ENCODE measurements around the gene SPDEF. TPM values are rescaled to one million over a fixed set of nuclear protein-coding genes. Genes with fewer than 3 reads are reported as not detected.

Gene SPDEF
- total and polyA plus RNA-seq, 8 donors: 0.24 to 1.2 (median 0.49) TPM

DNA sequence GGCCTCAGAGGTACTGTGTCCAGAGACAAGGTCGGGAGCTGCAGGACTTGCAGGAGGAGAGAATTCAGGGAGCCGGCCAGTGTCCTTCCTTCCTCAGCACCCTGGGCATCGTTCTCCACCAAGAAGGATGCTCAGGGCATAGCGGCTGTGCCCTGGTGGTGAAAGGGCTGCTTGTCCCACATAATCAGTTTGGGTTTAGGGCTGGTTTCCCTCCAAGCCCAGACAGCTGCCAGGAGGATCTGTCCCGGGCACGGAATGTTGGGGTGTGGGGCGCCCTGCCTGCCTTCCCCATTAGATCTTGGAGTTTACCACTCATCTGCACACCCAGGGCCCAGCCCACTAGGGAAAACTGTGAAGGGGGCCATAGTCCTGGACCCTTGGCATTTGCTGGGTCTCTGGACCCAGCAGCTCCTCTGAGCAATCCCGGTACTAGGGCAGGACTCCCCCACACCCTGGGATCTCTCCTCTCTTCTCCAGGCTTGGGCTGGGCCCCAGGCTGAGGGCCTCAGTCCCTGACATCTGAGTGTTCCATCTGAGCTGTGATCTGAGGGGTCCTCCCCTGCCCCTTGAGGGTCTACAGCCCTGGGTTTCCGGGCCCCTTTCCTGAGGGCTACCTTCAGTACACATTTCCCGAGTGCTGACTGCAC lies 18.6 kb upstream of the SPDEF start:
- DNase-seq (no peak), ATAC-seq (peak in 1 of 4 donors; percentile 8), FAIRE-seq (no peak)
- intact Hi-C loops (cut with DNase I): no loop called here
- no peak overlapping the region for H3K4me3 ChIP-seq
- no peak overlapping the region for H3K27ac ChIP-seq
- no peaks in the 10 kb centered on the region for H3K9me3 ChIP-seq
- TF ChIP-seq CTCF (IDR thresholded peaks at IDR 0.05): no peak
- 56 to 69% methylated on average over 10 of the region's 10 CpGs for WGBS, 2 donors
- H3K4me1 ChIP-seq: no peaks in the 10 kb centered on the region
- no peaks in the 10 kb centered on the region for H3K36me3 ChIP-seq
- no peaks in the 10 kb centered on the region for H3K27me3 ChIP-seq

GRCh38 chr6:34573567-34574183 lies 17.5 kb upstream of the SPDEF start:
- WGBS, 2 donors: 66 to 69% methylated on average over 8 of the region's 8 CpGs
- intact Hi-C loops (cut with DNase I): no loop called here
- no peaks in the 10 kb centered on the region for H3K4me1 ChIP-seq
- DNase-seq (peak in 1 of 6 donors; percentile 64), FAIRE-seq (no peak), ATAC-seq (no peak)
- H3K36me3 ChIP-seq: no peaks in the 10 kb centered on the region
- H3K4me3 ChIP-seq: no peak overlapping the region
- no peak overlapping the region for H3K27ac ChIP-seq
- H3K9me3 ChIP-seq: no peaks in the 10 kb centered on the region
- no peaks in the 10 kb centered on the region for H3K27me3 ChIP-seq
- TF ChIP-seq CTCF (IDR thresholded peaks at IDR 0.05): no peak

DNA sequence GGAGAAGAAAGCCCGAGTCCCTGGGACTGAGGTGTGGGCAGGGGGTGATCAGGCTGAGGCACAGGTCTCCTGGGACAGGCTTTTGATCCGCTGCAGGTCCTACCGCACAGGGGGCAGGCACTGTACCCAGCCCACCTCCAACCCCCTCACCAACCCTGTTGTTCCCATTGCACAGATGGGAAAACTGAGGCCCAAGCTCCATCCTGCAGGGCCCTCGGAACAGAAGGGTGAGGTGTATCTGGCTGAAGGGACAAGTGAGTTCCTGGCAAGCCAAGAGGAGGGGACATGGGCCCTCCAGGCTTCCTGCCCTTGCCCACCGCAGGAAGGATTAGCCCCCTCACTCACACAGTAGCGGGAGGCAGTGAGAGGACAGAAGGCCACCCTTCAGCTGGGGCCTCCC lies 16.5 kb upstream of the SPDEF start:
- H3K4me1 ChIP-seq: no peaks in the 10 kb centered on the region
- DNase-seq: peak in 1 of 6 donors; percentile 18
- no peak for ATAC-seq
- WGBS, 2 donors: 80 to 91% methylated on average over 6 of the region's 6 CpGs
- no peak for TF ChIP-seq CTCF (IDR thresholded peaks at IDR 0.05)
- H3K36me3 ChIP-seq: no peaks in the 10 kb centered on the region
- no peaks in the 10 kb centered on the region for H3K9me3 ChIP-seq
- H3K4me3 ChIP-seq: no peak overlapping the region
- no peak overlapping the region for H3K27ac ChIP-seq
- intact Hi-C loops (cut with DNase I): no loop called here
- no peaks in the 10 kb centered on the region for H3K27me3 ChIP-seq
- FAIRE-seq: no peak

DNA sequence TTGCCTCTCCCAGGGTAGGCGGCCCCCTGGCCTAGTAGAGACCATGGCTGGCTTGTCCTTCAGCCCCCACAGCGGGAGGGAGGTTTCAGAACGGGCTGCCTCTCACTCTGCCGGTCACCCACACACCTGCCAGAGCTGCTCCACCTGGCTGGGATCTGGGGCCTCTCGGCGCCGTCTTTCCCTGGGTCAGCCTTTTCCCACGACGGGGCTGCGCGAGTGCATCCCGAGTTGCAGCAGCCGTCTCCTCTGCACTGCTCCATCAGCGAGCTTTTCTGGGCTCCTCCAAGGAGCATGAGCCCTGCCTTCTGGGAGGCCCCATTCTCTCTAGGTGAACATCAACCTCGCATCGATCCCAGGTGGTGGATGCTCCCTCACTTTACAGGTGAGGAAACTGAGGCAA lies 15.9 kb upstream of the SPDEF start:
- no peak overlapping the region for H3K4me3 ChIP-seq
- WGBS, 2 donors: 49 to 52% methylated on average over 16 of the region's 16 CpGs
- TF ChIP-seq CTCF (IDR thresholded peaks at IDR 0.05): no peak

GRCh38 chr6:34571388-34571787 lies 15.3 kb upstream of the SPDEF start:
- intact Hi-C loops (cut with DNase I): no loop called here
- Histone ChIP-seq H3K9me3 (no peaks in the 10 kb centered on the region), H3K36me3 (no peaks in the 10 kb centered on the region), H3K4me3 (no peak overlapping the region), H3K4me1 (no peaks in the 10 kb centered on the region), H3K27ac (no peak overlapping the region), H3K27me3 (no peaks in the 10 kb centered on the region)
- DNase-seq (peak in 1 of 6 donors; percentile 28), ATAC-seq (no peak), FAIRE-seq (no peak)
- no peak for TF ChIP-seq CTCF (IDR thresholded peaks at IDR 0.05)
- 74 to 82% methylated on average over 8 to 9 of the region's 9 CpGs for WGBS, 2 donors

More for the DNA sequence above, 15.9 kb upstream of the SPDEF start:
- Histone ChIP-seq H3K4me1 (no peaks in the 10 kb centered on the region), H3K27ac (no peak overlapping the region), H3K9me3 (no peaks in the 10 kb centered on the region), H3K36me3 (no peaks in the 10 kb centered on the region), H3K27me3 (no peaks in the 10 kb centered on the region)
- intact Hi-C loops (cut with DNase I): no loop called here
- DNase-seq (peak in 1 of 6 donors; percentile 49), ATAC-seq (no peak), FAIRE-seq (no peak)
